ENCODE measurements around the gene PRKAR2B. TPM values are rescaled to one million over a fixed set of nuclear protein-coding genes. Genes with fewer than 3 reads are reported as not detected.

The PRKAR2B gene
- total RNA-seq, 1 donor from 2014 or later, result 7.8 TPM

DNA sequence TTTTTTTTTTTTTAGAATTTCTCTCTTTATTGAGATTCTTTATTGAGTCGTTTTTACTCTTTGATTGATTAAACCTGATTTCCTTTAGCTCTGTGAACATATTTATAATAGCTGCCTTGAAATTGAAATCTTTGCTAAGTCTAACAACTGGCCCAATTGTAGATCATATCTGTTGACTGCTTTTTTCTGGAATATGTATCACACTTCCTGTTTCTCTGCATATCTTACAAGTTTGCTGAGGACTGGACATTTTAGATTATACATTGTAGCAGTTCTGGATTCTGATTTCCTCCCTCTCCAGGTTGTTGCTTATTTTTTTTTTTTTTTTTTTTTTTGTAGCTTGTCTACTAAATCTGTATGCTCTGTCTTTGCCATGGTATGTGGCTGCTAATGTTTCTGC is 56.3 kb downstream of the PRKAR2B start:
- Mint-ChIP-seq H3K4me1 (peaks cover 3% of the 10 kb centered on the region), H3K27ac (no peak overlapping the region), H3K27me3 (ENCODE audit: low read depth) (no peaks in the 10 kb centered on the region), H3K9me3 (peaks cover 38% of the 10 kb centered on the region), H3K36me3 (peaks cover 11% of the 10 kb centered on the region), H3K4me3 (no peak overlapping the region)
- no peak for DNase-seq (ENCODE audit: low spot score in 2 of 2, unreplicated experiment in 2 of 2)
- TF ChIP-seq, protein P1, sequence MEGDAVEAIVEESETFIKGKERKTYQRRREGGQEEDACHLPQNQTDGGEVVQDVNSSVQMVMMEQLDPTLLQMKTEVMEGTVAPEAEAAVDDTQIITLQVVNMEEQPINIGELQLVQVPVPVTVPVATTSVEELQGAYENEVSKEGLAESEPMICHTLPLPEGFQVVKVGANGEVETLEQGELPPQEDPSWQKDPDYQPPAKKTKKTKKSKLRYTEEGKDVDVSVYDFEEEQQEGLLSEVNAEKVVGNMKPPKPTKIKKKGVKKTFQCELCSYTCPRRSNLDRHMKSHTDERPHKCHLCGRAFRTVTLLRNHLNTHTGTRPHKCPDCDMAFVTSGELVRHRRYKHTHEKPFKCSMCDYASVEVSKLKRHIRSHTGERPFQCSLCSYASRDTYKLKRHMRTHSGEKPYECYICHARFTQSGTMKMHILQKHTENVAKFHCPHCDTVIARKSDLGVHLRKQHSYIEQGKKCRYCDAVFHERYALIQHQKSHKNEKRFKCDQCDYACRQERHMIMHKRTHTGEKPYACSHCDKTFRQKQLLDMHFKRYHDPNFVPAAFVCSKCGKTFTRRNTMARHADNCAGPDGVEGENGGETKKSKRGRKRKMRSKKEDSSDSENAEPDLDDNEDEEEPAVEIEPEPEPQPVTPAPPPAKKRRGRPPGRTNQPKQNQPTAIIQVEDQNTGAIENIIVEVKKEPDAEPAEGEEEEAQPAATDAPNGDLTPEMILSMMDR (IDR thresholded peaks at IDR 0.05; ENCODE audit: unreplicated experiment), result no peak

DNA sequence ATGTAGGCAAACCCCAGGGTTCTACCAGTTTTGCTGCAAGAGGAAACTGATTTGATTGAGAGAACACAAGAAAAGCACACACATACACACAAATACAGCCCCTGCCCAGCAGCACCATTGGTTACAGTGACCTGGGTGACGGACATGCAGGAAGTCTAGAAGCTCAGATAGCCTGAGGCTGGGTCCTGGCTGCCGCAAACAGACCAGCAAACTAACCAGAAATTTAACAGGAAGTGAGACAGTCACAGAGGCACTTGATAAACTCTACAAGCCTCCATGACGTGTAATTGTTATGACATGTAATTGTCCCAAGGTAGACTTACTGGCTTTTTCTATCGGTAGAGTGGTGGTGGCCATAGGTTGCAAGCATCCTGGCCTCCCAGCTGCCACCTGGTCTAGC is 58.9 kb downstream of the PRKAR2B start:
- TF ChIP-seq, protein P1 (IDR thresholded peaks at IDR 0.05; ENCODE audit: unreplicated experiment), result no peak
- peak overlapping the region; percentile 35 for H3K27ac Mint-ChIP-seq
- H3K4me1 Mint-ChIP-seq, result peaks cover 3% of the 10 kb centered on the region
- H3K9me3 Mint-ChIP-seq, result peaks cover 16% of the 10 kb centered on the region
- H3K27me3 Mint-ChIP-seq (ENCODE audit: low read depth), result no peaks in the 10 kb centered on the region
- no peak for DNase-seq (ENCODE audit: low spot score in 2 of 2, unreplicated experiment in 2 of 2)
- peaks cover 7% of the 10 kb centered on the region for H3K36me3 Mint-ChIP-seq
- no peak overlapping the region for H3K4me3 Mint-ChIP-seq

DNA sequence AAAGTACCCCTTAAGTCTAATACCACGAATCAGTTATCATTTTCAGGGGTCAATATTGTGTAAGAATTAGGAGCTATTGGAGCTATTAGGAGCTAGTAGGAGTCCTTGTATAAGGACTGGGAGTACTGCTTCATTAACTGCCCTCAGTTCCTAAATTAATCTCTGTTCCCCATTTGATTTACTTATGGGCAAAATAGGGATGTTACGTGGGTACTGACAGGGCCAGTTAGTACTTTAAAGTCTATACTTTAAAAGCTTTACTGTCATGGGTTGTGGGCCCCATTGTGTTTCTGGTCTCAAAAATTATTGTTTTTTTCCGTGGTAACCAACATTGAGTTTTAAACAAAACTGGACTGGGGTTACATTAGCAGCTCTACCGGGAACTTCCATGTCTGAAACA is 60.3 kb downstream of the PRKAR2B start:
- DNase-seq (ENCODE audit: low spot score in 2 of 2, unreplicated experiment in 2 of 2), result no peak
- peaks cover 3% of the 10 kb centered on the region for H3K4me1 Mint-ChIP-seq

DNA sequence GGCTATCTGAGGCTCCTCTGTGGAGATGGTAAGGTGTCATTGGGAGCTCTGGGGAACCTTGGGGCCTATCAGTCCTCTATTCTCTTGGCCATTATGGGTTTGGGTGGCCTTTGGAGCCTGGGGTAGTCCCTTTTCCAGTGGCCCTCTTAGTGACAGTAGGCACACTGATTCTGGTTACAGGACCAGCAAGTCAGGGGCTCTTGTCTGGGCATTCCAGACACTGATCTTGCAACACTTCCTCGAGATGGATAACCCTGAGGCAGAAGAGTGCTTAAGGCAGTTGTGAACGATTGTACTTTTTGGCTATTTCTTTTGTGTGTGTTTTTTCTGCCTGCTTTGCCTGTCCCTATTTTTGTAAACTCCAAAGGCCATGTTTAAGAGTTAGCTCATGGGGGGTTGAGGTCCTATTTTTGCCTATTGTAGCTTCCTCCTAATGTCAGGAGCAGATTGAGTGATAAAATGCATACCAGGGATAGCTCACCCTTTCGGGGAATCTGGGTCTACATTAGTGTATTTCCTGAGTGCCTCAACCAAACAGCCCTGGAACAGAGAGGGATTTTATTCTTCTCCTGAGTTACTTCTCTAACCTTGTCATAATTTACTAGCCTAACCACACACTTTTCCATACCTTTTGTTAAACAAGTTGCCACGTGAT is 61.2 kb downstream of the PRKAR2B start:
- H3K4me3 Mint-ChIP-seq, result no peak overlapping the region
- no peaks in the 10 kb centered on the region for H3K27me3 Mint-ChIP-seq (ENCODE audit: low read depth)
- H3K4me1 Mint-ChIP-seq, result peaks cover 3% of the 10 kb centered on the region
- peaks cover 5% of the 10 kb centered on the region for H3K9me3 Mint-ChIP-seq
- TF ChIP-seq, protein P1 (IDR thresholded peaks at IDR 0.05; ENCODE audit: unreplicated experiment), result no peak
- DNase-seq (ENCODE audit: low spot score in 2 of 2, unreplicated experiment in 2 of 2), result no peak
- no peaks in the 10 kb centered on the region for H3K36me3 Mint-ChIP-seq
- no peak overlapping the region for H3K27ac Mint-ChIP-seq

More for the DNA sequence above, 60.3 kb downstream of the PRKAR2B start:
- Mint-ChIP-seq H3K27me3 (ENCODE audit: low read depth) (no peaks in the 10 kb centered on the region), H3K27ac (no peak overlapping the region), H3K36me3 (peaks cover 7% of the 10 kb centered on the region), H3K4me3 (no peak overlapping the region), H3K9me3 (peaks cover 14% of the 10 kb centered on the region)
- TF ChIP-seq, protein P1 (IDR thresholded peaks at IDR 0.05; ENCODE audit: unreplicated experiment), result no peak

DNA sequence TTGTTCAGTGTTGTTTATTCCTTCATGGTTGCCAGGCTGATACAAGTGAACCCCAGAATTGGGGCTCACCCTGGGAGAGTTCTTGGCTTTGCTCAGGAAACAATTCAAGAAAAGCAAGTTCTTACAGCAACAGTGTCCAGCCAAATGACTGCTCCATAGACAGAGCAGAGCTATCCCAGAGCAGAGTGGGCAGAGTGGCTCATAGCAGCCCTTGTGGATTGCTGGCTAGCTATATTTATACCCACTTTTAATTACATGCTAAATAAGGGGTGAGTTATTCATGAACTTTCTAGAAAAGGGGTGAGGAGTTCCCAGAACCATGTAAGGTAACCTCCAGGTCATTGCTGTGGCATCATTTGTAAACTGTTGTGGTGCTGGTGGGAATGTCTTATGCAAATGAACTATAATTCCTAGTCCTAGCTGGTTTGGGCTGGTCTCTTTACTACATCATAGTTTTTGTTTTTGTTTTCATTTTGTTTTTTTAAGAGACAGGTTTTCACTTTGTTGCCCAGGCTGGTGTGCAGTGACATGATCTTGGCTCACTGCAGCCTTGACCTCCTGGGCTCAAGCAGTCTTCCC is 64.4 kb downstream of the PRKAR2B start:
- H3K4me3 Mint-ChIP-seq, result no peak overlapping the region
- no peak for DNase-seq (ENCODE audit: low spot score in 2 of 2, unreplicated experiment in 2 of 2)
- H3K9me3 Mint-ChIP-seq, result no peaks in the 10 kb centered on the region
- H3K36me3 Mint-ChIP-seq, result no peaks in the 10 kb centered on the region
- TF ChIP-seq, protein P1 (IDR thresholded peaks at IDR 0.05; ENCODE audit: unreplicated experiment), result no peak
- H3K27me3 Mint-ChIP-seq (ENCODE audit: low read depth), result no peaks in the 10 kb centered on the region
- H3K27ac Mint-ChIP-seq, result no peak overlapping the region
- no peaks in the 10 kb centered on the region for H3K4me1 Mint-ChIP-seq

Data from mesothelial cell of epicardium (in vitro differentiated cells).